Adrenal gland (tissue), 12 donors: Measurements from ENCODE around the gene TIMM17A. TPM values are rescaled to one million over a fixed set of nuclear protein-coding genes. Genes with fewer than 3 reads are reported as not detected.
"Not testable (repeated sequence)": the region's sequence is repeated elsewhere in the genome, so short reads cannot be mapped to it uniquely, and the experiment has no call there.

ENCODE experiments used
- DNase-seq, 7 donors: peaks; one replicate each; pipeline ENCODE4 v3.0.0-alpha.2; 2019 to 2020
- H3K27ac ChIP-seq, 5 donors: fragments of 200-600 bp; sonication (generic) in 4 of 5; 1 replicate in 3 of 5; 2 replicates in 2 of 5; pipeline versions ENCODE4 v1.5.1 to v1.8.0; 2016 to 2020; ENCODE audit warnings: mild to moderate bottlenecking in 1 of 5
- H3K27me3 ChIP-seq: fragments of 200-600 bp; 2 replicates; pipeline ENCODE4 v1.8.0; 2021
- H3K36me3 ChIP-seq, 2 donors: fragments of 200-600 bp; replicated peaks in 1 of 2; 1 replicate in 1 of 2; 2 replicates in 1 of 2; pipeline versions ENCODE4 v1.5.1 to v1.8.0; 2018 to 2022
- H3K4me1 ChIP-seq, 2 donors: fragments of 200-600 bp; replicated peaks in 1 of 2; 1 replicate in 1 of 2; 2 replicates in 1 of 2; pipeline versions ENCODE4 v1.5.1 to v1.8.0; 2018 to 2021
- H3K4me3 ChIP-seq, 4 donors: fragments of 200-600 bp; sonication (generic) in 3 of 4; one replicate each; pipeline ENCODE4 v1.5.1; 2016 to 2018
- H3K9me3 ChIP-seq, 3 donors: fragments of 200-600 bp; sonication (generic) in 1 of 3; replicated peaks in 1 of 3; 1 replicate in 2 of 3; 2 replicates in 1 of 3; pipeline versions ENCODE4 v1.5.1 to v1.8.0; 2016 to 2021
- CTCF ChIP-seq, 6 experiments: fragments of 450-650 bp in 4 of 6; fragments of 200-600 bp in 2 of 6; sonication (generic) in 1 of 6; IDR thresholded peaks; 1 replicate in 5 of 6; 2 replicates in 1 of 6; pipeline versions ENCODE4 v1.5.1 to v1.8.0; 2016 to 2021; ENCODE audit warnings: antibody characterized with exemption in 6 of 6, mild to moderate bottlenecking in 2 of 6, moderate library complexity in 1 of 6
- POLR2A ChIP-seq, 2 donors: fragments of 450-650 bp; IDR thresholded peaks; one replicate each; pipeline ENCODE4 v1.6.1; 2017; ENCODE audit warnings: antibody characterized with exemption in 2 of 2, mild to moderate bottlenecking in 2 of 2, moderate library complexity in 1 of 2
- WGBS, 4 donors: extraction: QIAGEN DNeasy Blood & Tissue Kit in 2 of 4; methylation state at CpG; one replicate each; pipeline versions ENCODE4 v1.1.5 to v1.1.7; 2013 to 2017; 5-methylcytosine and 5-hydroxymethylcytosine counted together
- intact Hi-C, 2 donors: fragments of 100-400 bp; cut with DNase I; formaldehyde crosslinking; loops; one replicate each; pipeline versions ENCODE4 v1.14.1 to v1.15.0; 2022 to 2023
- polyA plus RNA-seq, 3 donors: library from polyadenylated mRNA; stranded (reverse); fragments of 200-250 nt in 2 of 3; fragments of 350-450 nt in 1 of 3; fragmentation: Illumina TruSeq in 1 of 3; extraction: RNeasy Lipid Tissue Mini Kit (QIAGEN cat#74804) in 1 of 3; gene quantifications; one replicate each; pipeline ENCODE4 v1.2.3, GENCODE V29; 2013 to 2014
- total RNA-seq, 9 donors: library from RNA; depleted of rRNA in 4 of 9; stranded (reverse); fragments of >200 nt in 4 of 9; fragments of 120-200 nt in 1 of 9; fragmentation: NEBNext Ultra II Directional in 1 of 9; extraction: Animal tissue kit (Norgen Biotek cat#: 25700) in 1 of 9; gene quantifications; one replicate each; pipeline versions ENCODE4 v1.1.0 to v1.2.4, GENCODE V29; 2013 to 2023
- donor health status: healthy with polysubstance abuse.
- donor health status: Bipolar disorder and iron deficiency.
- donor health status: DM: yes; HTN: yes; CAD: no.
- donor health status: DM: no; HTN: no; CAD: no.
- donor health status: DM: no; HTN: no; CAD: no.
- donor health status: DM: yes; HTN: yes; CAD: no.

TIMM17A gene
- total and polyA plus RNA-seq, 12 donors: 26.3 to 178 (median 47.6) TPM

GRCh38 chr1:201939574-201939973, 15.7 kb upstream of the TIMM17A start:
- TF ChIP-seq POLR2A (IDR thresholded peaks at IDR 0.05) (no peak), CTCF (IDR thresholded peaks at IDR 0.05) (no peak)
- Histone ChIP-seq H3K27ac (peak overlapping the region in 3 of 5 donors; percentile 7 to 57 (median 49)), H3K9me3 (no peaks in the 10 kb centered on the region), H3K4me3 (no peak overlapping the region), H3K4me1 (peaks cover 9 to 41% of the 10 kb centered on the region in 2 donors), H3K27me3 (no peaks in the 10 kb centered on the region), H3K36me3 (no peaks in the 10 kb centered on the region)
- intact Hi-C loops: no loop called here
- no peak for DNase-seq
- 85 to 90% (median 88%) methylated on average over 5 of the region's 5 CpGs for WGBS, 4 donors

GRCh38 chr1:201940316-201940715, 15.0 kb upstream of the TIMM17A start:
- H3K9me3 ChIP-seq, H3K4me3 ChIP-seq, H3K27ac ChIP-seq, H3K27me3 ChIP-seq, H3K36me3 ChIP-seq, DNase-seq, intact Hi-C loops: not testable (repeated sequence)
- WGBS, 4 donors: 91 to 94% (median 92%) methylated on average over 10 of the region's 10 CpGs
- peaks cover 9 to 41% of the 10 kb centered on the region in 2 donors for H3K4me1 ChIP-seq

GRCh38 chr1:201941420-201942128, 13.7 kb upstream of the TIMM17A start:
- 43 to 69% (median 50%) methylated on average over 8 to 18 of the region's 18 CpGs for WGBS, 4 donors
- Histone ChIP-seq H3K4me3 (peak overlapping the region in 1 of 4 donors; percentile 80), H3K27me3 (no peaks in the 10 kb centered on the region), H3K4me1 (peaks cover 10 to 42% of the 10 kb centered on the region in 2 donors), H3K27ac (peak overlapping the region in 4 of 5 donors; percentile 5 to 73 (median 32)), H3K36me3 (no peaks in the 10 kb centered on the region), H3K9me3 (no peaks in the 10 kb centered on the region)
- peak in 1 of 7 donors; percentile 44 for DNase-seq
- intact Hi-C loops: no loop called here
- TF ChIP-seq CTCF (IDR thresholded peaks at IDR 0.05) (no peak), POLR2A (IDR thresholded peaks at IDR 0.05) (no peak)

GRCh38 chr1:201942129-201942495, 13.2 kb upstream of the TIMM17A start:
- no peak for DNase-seq
- Histone ChIP-seq H3K4me1 (peaks cover 14 to 45% of the 10 kb centered on the region in 2 donors), H3K27me3 (no peaks in the 10 kb centered on the region), H3K27ac (peak overlapping the region in 2 of 5 donors; percentile 54 to 73), H3K4me3 (peak overlapping the region in 1 of 4 donors; percentile 80), H3K36me3 (no peaks in the 10 kb centered on the region), H3K9me3 (no peaks in the 10 kb centered on the region)
- 70 to 92% (median 81%) methylated on average over 1 of the region's 1 CpG for WGBS, 4 donors
- intact Hi-C loops: no loop called here
- TF ChIP-seq POLR2A (IDR thresholded peaks at IDR 0.05) (no peak), CTCF (IDR thresholded peaks at IDR 0.05) (no peak)

- intact Hi-C loops: no loop called here
- H3K27ac ChIP-seq: peak overlapping the region in 1 of 5 donors; percentile 96
- no peaks in the 10 kb centered on the region for H3K36me3 ChIP-seq
- H3K4me3 ChIP-seq: peak overlapping the region in 2 of 4 donors; percentile 9 to 80
- DNase-seq: no peak
- peaks cover 14 to 37% of the 10 kb centered on the region in 2 donors for H3K4me1 ChIP-seq
- no peaks in the 10 kb centered on the region for H3K27me3 ChIP-seq
- 70 to 78% (median 73%) methylated on average over 6 of the region's 6 CpGs for WGBS, 4 donors
- H3K9me3 ChIP-seq: no peaks in the 10 kb centered on the region
- TF ChIP-seq POLR2A (IDR thresholded peaks at IDR 0.05) (no peak), CTCF (IDR thresholded peaks at IDR 0.05) (no peak)
These were observed 11.3 kb upstream of the TIMM17A start for GRCh38 chr1:201944002-201944401.
